HCT116 (cell line): ENCODE measurements around the gene WNT11. TPM values are rescaled to one million over a fixed set of nuclear protein-coding genes. Genes with fewer than 3 reads are reported as not detected.

Source experiments
- ATAC-seq: fragments of 200-7000 bp; cut with Tn5 transposase; 2 replicates; pipeline ENCODE4 v1.9.1; 2020; ENCODE audit warnings: mild to moderate bottlenecking, moderate library complexity
- BruUV-seq: library from RNA; stranded (reverse); fragments of 400-500 nt; replicated peaks from 2 replicates; lab custom pipeline; 2021; lab: Mats Ljungman, UMichigan
- CTCF ChIA-PET: fragments of 300-600 bp; sonication (Branson Sonifier 250); formaldehyde crosslinking; loops from one replicate; lab custom pipeline; 2021; ENCODE audit warnings: antibody characterized with exemption; lab: Charles Lee
- POLR2A ChIA-PET: fragments of 300-600, 350-600 bp; sonication (Branson Sonifier 250); formaldehyde crosslinking; loops from one replicate; lab custom pipeline; 2021; ENCODE audit warnings: antibody characterized with exemption; lab: Charles Lee
- RAD21 ChIA-PET, 2 experiments: fragments of 300-600 bp; sonication (Branson Sonifier 250); formaldehyde crosslinking; loops; one replicate each; lab custom pipeline; 2023; ENCODE audit warnings: low total read pairs in 2 of 2; ENCODE audit not compliant: uncharacterized antibody in 2 of 2, unreplicated experiment in 2 of 2, low non-redundant PET in 1 of 2; lab: Charles Lee
- DNase-seq: peaks from one replicate; pipeline ENCODE4 v3.0.0-alpha.2; 2010; ENCODE audit warnings: low read depth, low spot score
- H2AFZ ChIP-seq: fragments of 200-600 bp; shearing (Covaris generic), sonication (generic); 2 replicates; pipeline ENCODE4 v1.6.1; 2017; ENCODE audit warnings: low read depth, mixed run types, mixed read lengths, antibody characterized with exemption, low read length; ENCODE audit not compliant: poor library complexity, severe bottlenecking
- H3K27ac ChIP-seq: 2 replicates; pipeline ENCODE4 v1.5.1; 2012; ENCODE audit warnings: low read depth, low read length
- H3K27me3 ChIP-seq: fragments of 200-600 bp; sonication (generic); 2 replicates; pipeline ENCODE4 v1.6.1; 2016; ENCODE audit warnings: mixed run types, low read length, mixed read lengths; ENCODE audit not compliant: insufficient read depth
- H3K36me3 ChIP-seq, 2 experiments: fragments of 200-500 bp in 1 of 2; fragments of 200-600 bp in 1 of 2; sonication (Bioruptor generic) in 1 of 2; sonication (generic) in 1 of 2; 2 replicates each; pipeline versions ENCODE4 v1.5.1 to v1.6.1; 2014 to 2016; ENCODE audit warnings: low read length in 2 of 2, inconsistent platforms in 1 of 2, mixed read lengths in 1 of 2, mixed run types in 1 of 2; ENCODE audit not compliant: insufficient read depth in 2 of 2, control insufficient read depth in 1 of 2
- H3K4me1 ChIP-seq, 2 experiments: fragments of 200-600 bp in 1 of 2; sonication (generic) in 1 of 2; 2 replicates each; pipeline versions ENCODE4 v1.5.1 to v1.6.1; 2012 to 2017; ENCODE audit warnings: low read length in 2 of 2, inconsistent platforms in 1 of 2, mild to moderate bottlenecking in 1 of 2, mixed read lengths in 1 of 2, mixed run types in 1 of 2, moderate library complexity in 1 of 2; ENCODE audit not compliant: insufficient read depth in 2 of 2, control insufficient read depth in 1 of 2
- H3K4me2 ChIP-seq: fragments of 200-600 bp; sonication (generic); 2 replicates; pipeline ENCODE4 v1.6.1; 2017; ENCODE audit warnings: mixed run types, low read length, mixed read lengths
- H3K4me3 ChIP-seq, 2 experiments: fragments of 200-600 bp in 1 of 2; sonication (generic) in 1 of 2; replicated peaks in 1 of 2; 2 replicates each; pipeline ENCODE4 v1.5.1; 2011 to 2016; ENCODE audit warnings: low read length in 2 of 2, control low read depth in 1 of 2, low read depth in 1 of 2, mild to moderate bottlenecking in 1 of 2, mixed read lengths in 1 of 2, mixed run types in 1 of 2
- H3K79me2 ChIP-seq: fragments of 200-600 bp; sonication (generic); 2 replicates; pipeline ENCODE4 v1.6.1; 2017; ENCODE audit warnings: mild to moderate bottlenecking, mixed run types, low read length, moderate library complexity, mixed read lengths; ENCODE audit not compliant: insufficient read depth
- H3K9ac ChIP-seq: fragments of 200-600 bp; sonication (generic); 2 replicates; pipeline ENCODE4 v1.6.1; 2016; ENCODE audit warnings: low read length, mixed read lengths
- H3K9me2 ChIP-seq: fragments of 200-600 bp; sonication (generic), shearing (Covaris generic); 2 replicates; pipeline ENCODE4 v1.6.1; 2017; ENCODE audit warnings: mixed run types, mild to moderate bottlenecking, moderate library complexity; ENCODE audit not compliant: insufficient read depth
- H3K9me3 ChIP-seq, 2 experiments: fragments of 200-500 bp in 1 of 2; fragments of 200-600 bp in 1 of 2; sonication (Bioruptor generic) in 1 of 2; sonication (generic) in 1 of 2; 2 replicates each; pipeline ENCODE4 v1.6.1; 2014 to 2017; ENCODE audit warnings: low read length in 2 of 2, mixed read lengths in 2 of 2, inconsistent platforms in 1 of 2, low read depth in 1 of 2, mild to moderate bottlenecking in 1 of 2, mixed run types in 1 of 2, moderate library complexity in 1 of 2; ENCODE audit not compliant: control insufficient read depth in 1 of 2, insufficient read depth in 1 of 2
- H4K20me1 ChIP-seq: fragments of 200-600 bp; sonication (generic), shearing (Covaris generic); 2 replicates; pipeline ENCODE4 v1.6.1; 2017; ENCODE audit warnings: mixed run types, mild to moderate bottlenecking, moderate library complexity; ENCODE audit not compliant: insufficient read depth
- CEBPB ChIP-seq: IDR thresholded peaks from 2 replicates; pipeline ENCODE4 v1.6.1; 2012; ENCODE audit warnings: low read depth
- ELF1 ChIP-seq: IDR thresholded peaks from 2 replicates; pipeline ENCODE4 v1.6.1; 2012; ENCODE audit warnings: low read depth, borderline replicate concordance
- POLR2AphosphoS5 ChIP-seq: IDR thresholded peaks from 2 replicates; pipeline ENCODE4 v1.6.1; 2011; ENCODE audit warnings: mild to moderate bottlenecking, low read depth, low read length, moderate library complexity
- SRF ChIP-seq: IDR thresholded peaks from 2 replicates; pipeline ENCODE4 v1.6.1; 2012; ENCODE audit warnings: low read depth
- ZFX ChIP-seq: fragments of 450-650 bp; IDR thresholded peaks from 2 replicates; pipeline ENCODE4 v1.6.1; 2017
- intact Hi-C: fragments of 100-400 bp; cut with micrococcal nuclease; formaldehyde crosslinking; loops from 2 replicates; pipeline ENCODE4 v1.10.0; 2022
- total RNA-seq: library from RNA; stranded (reverse); gene quantifications from one replicate; pipeline ENCODE4 v1.2.1, GENCODE V29; 2021; ENCODE audit not compliant: unreplicated experiment
- TF ChIP-seq, protein P1 (sequence below): IDR thresholded peaks from 2 replicates; pipeline ENCODE4 v1.6.1; 2012
- TF ChIP-seq, protein P2 (sequence below), 3 experiments: fragments of 200-600 bp in 1 of 3; sonication (generic) in 1 of 3; IDR thresholded peaks in 2 of 3; conservative IDR thresholded peaks in 1 of 3; 2 replicates each; pipeline ENCODE4 v1.5.1; 2012 to 2017; ENCODE audit warnings: low read depth in 2 of 3, low read length in 2 of 3, antibody characterized with exemption in 1 of 3, borderline replicate concordance in 1 of 3, control low read depth in 1 of 3, mild to moderate bottlenecking in 1 of 3, mixed read lengths in 1 of 3, mixed run types in 1 of 3, moderate library complexity in 1 of 3; ENCODE audit not compliant: insufficient read depth in 1 of 3

WNT11 gene
- total RNA-seq, 1 experiment from 2014 or later = 1.9 TPM

DNA sequence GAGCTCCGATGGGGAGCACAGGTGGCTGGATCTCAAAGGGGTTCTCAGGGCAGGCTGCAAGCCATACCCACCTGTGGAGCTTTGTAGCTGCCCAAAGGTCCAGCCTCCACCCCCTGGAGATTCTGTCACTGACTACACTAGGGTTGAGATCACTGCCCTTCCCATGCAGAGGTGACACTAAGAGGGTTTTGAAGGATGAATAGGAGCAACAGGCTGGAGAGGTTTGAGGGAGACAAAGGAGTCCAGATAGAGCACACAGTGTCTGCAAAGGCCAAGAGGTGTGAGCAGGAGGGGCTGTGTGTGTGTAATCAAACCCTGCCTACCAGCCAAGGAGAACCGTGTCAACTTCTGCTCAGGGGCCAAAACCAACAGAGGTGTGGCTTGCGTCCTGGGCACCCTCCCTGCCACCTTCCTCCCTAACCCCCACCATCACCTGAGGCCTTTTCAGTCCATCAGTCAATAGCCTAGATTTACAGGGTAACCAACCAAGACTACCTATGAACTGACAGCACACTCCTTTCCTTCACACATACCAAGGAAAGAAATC lies 43.0 kb upstream of the WNT11 start:
- Histone ChIP-seq H3K27ac (no peak overlapping the region), H3K9me3 (no peaks in the 10 kb centered on the region), H3K36me3 (no peaks in the 10 kb centered on the region), H3K4me3 (no peak overlapping the region), H3K4me2 (no peak overlapping the region), H3K4me1 (peaks cover 0 to 5% of the 10 kb centered on the region in 2 experiments; a peak in 1 of 4 replicates), H2AFZ (no peak overlapping the region), H3K79me2 (no peaks in the 10 kb centered on the region), H4K20me1 (no peaks in the 10 kb centered on the region), H3K9me2 (no peaks in the 10 kb centered on the region), H3K9ac (no peak overlapping the region), H3K27me3 (no peaks in the 10 kb centered on the region)
- RAD21 ChIA-PET = interaction anchor here in 1 of 2 experiments (0.7 kb wide), 1 partner anchor 70 kb away, joined by 4 read pairs; no protein-coding TSS in a partner anchor
- intact Hi-C loops = no loop called here
- CTCF ChIA-PET = interaction anchor here (1.6 kb wide), 1 partner anchor 41 kb away, joined by 4 read pairs; no protein-coding TSS in a partner anchor
- no peak for TF ChIP-seq SRF
- TF ChIP-seq, protein P1, sequence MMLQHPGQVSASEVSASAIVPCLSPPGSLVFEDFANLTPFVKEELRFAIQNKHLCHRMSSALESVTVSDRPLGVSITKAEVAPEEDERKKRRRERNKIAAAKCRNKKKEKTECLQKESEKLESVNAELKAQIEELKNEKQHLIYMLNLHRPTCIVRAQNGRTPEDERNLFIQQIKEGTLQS = no peak
- TF ChIP-seq POLR2AphosphoS5 = no peak
- no peak for TF ChIP-seq ELF1
- TF ChIP-seq, protein P2, sequence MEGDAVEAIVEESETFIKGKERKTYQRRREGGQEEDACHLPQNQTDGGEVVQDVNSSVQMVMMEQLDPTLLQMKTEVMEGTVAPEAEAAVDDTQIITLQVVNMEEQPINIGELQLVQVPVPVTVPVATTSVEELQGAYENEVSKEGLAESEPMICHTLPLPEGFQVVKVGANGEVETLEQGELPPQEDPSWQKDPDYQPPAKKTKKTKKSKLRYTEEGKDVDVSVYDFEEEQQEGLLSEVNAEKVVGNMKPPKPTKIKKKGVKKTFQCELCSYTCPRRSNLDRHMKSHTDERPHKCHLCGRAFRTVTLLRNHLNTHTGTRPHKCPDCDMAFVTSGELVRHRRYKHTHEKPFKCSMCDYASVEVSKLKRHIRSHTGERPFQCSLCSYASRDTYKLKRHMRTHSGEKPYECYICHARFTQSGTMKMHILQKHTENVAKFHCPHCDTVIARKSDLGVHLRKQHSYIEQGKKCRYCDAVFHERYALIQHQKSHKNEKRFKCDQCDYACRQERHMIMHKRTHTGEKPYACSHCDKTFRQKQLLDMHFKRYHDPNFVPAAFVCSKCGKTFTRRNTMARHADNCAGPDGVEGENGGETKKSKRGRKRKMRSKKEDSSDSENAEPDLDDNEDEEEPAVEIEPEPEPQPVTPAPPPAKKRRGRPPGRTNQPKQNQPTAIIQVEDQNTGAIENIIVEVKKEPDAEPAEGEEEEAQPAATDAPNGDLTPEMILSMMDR (IDR thresholded peaks at IDR 0.05 in 2 of 3, conservative IDR thresholded peaks at IDR 0.05 in 1 of 3; ENCODE audit: borderline replicate concordance in 1 of 3, insufficient read depth in 1 of 3, low read depth in 2 of 3, low read length in 2 of 3) = no peak
- no peak for TF ChIP-seq CEBPB
- ATAC-seq (no peak), DNase-seq (no peak)
- BruUV-seq = no TSS peak
- POLR2A ChIA-PET = no interaction called here

DNA sequence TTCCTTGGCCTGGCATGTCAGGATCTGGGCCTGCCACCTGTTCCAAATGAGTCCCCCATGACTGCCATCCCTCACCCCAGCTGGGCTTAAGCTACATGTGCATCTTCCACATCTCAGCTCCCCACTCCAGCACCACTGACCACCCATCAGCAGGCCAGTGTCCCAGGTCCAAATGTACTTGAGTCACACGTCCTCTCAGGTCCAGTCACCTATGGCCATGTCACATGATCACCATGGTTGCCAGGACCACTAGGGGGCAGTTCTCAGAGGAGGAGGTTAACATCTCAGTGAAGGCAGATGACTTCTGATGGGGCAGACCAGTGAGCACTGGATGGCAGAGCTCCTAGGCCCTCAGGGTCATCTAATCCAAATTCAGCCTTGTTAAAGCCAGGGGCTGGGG lies 41.9 kb upstream of the WNT11 start:
- intact Hi-C loops = no loop called here
- H3K9me3 ChIP-seq = no peaks in the 10 kb centered on the region
- ChIA-PET POLR2A (no interaction called here), RAD21 (interaction anchor here in 1 of 2 experiments (0.7 kb wide), 1 partner anchor 71 kb away, joined by 4 read pairs; no protein-coding TSS in a partner anchor)
- BruUV-seq = no TSS peak
- peak; percentile 78 for ATAC-seq
- H2AFZ ChIP-seq = peak overlapping the region; percentile 21
- H3K4me1 ChIP-seq = peaks cover 0 to 5% of the 10 kb centered on the region in 2 experiments; a peak in 1 of 4 replicates
- TF ChIP-seq, protein P2 (IDR thresholded peaks at IDR 0.05 in 2 of 3, conservative IDR thresholded peaks at IDR 0.05 in 1 of 3; ENCODE audit: borderline replicate concordance in 1 of 3, insufficient read depth in 1 of 3, low read depth in 2 of 3, low read length in 2 of 3) = peak in 2 of 3 experiments; percentile 61 to 71; a peak in 4 of 6 replicates
- TF ChIP-seq ZFX = no peak
- TF ChIP-seq, all 23 proteins: peak for 1
- no peak for DNase-seq
- H3K4me2 ChIP-seq = no peak overlapping the region
- no peaks in the 10 kb centered on the region for H4K20me1 ChIP-seq
- no peaks in the 10 kb centered on the region for H3K79me2 ChIP-seq
- no peaks in the 10 kb centered on the region for H3K9me2 ChIP-seq
- CTCF ChIA-PET = interaction anchor here (1.2 kb wide), 1 partner anchor 12 kb away, joined by 4 read pairs; no protein-coding TSS in a partner anchor
- H3K27ac ChIP-seq = no peak overlapping the region
- H3K4me3 ChIP-seq = no peak overlapping the region
- H3K27me3 ChIP-seq = no peaks in the 10 kb centered on the region
- no peak overlapping the region for H3K9ac ChIP-seq
- no peaks in the 10 kb centered on the region for H3K36me3 ChIP-seq
